HG03097 (cell line): ENCODE data around the gene OSBP2.

Source experiments
- ATAC-seq: cut with Tn5 transposase; IDR thresholded peaks from one replicate; pipeline ENCODE4 v1.9.1; 2021; ENCODE audit not compliant: unreplicated experiment, low FRiP score

The OSBP2 gene

GRCh38 chr22:30830907-30831306 is 136.2 kb downstream of the OSBP2 start:
- ATAC-seq, result no peak

- no peak for ATAC-seq
Measured at GRCh38 chr22:30832407-30832987, 137.8 kb downstream of the OSBP2 start.

- no peak for ATAC-seq
Measured at GRCh38 chr22:30833322-30833721, 138.6 kb downstream of the OSBP2 start.

GRCh38 chr22:30837531-30837930 is 142.9 kb downstream of the OSBP2 start:
- ATAC-seq, result no peak

- no peak for ATAC-seq
Measured at GRCh38 chr22:30838111-30838510, 143.4 kb downstream of the OSBP2 start.

- ATAC-seq, result no peak
Measured at GRCh38 chr22:30841273-30841672, 146.6 kb downstream of the OSBP2 start.

- ATAC-seq, result no peak
Measured at GRCh38 chr22:30843245-30843644, 148.6 kb downstream of the OSBP2 start.

GRCh38 chr22:30847583-30847982 is 152.9 kb downstream of the OSBP2 start:
- no peak for ATAC-seq

GRCh38 chr22:30855266-30855665 is 160.6 kb downstream of the OSBP2 start:
- ATAC-seq, result no peak

- ATAC-seq, result no peak
Measured at GRCh38 chr22:30855677-30856518, 161.2 kb downstream of the OSBP2 start.

- no peak for ATAC-seq
Measured at GRCh38 chr22:30856741-30857502, 162.2 kb downstream of the OSBP2 start.

- ATAC-seq, result no peak
Measured at GRCh38 chr22:30857791-30858190, 163.1 kb downstream of the OSBP2 start.

GRCh38 chr22:30858976-30859713 is 164.5 kb downstream of the OSBP2 start:
- no peak for ATAC-seq

- ATAC-seq, result no peak
Measured at GRCh38 chr22:30859714-30860095, 165.0 kb downstream of the OSBP2 start.

GRCh38 chr22:30860176-30861105 is 165.8 kb downstream of the OSBP2 start:
- ATAC-seq, result no peak

- ATAC-seq, result no peak
Measured at GRCh38 chr22:30861131-30861530, 166.5 kb downstream of the OSBP2 start.

GRCh38 chr22:30861688-30862552 is 167.2 kb downstream of the OSBP2 start:
- ATAC-seq, result no peak

GRCh38 chr22:30863081-30863833 is 168.6 kb downstream of the OSBP2 start:
- ATAC-seq, result no peak
